Measurements from ENCODE around the gene C14orf180.

C14orf180 gene

DNA sequence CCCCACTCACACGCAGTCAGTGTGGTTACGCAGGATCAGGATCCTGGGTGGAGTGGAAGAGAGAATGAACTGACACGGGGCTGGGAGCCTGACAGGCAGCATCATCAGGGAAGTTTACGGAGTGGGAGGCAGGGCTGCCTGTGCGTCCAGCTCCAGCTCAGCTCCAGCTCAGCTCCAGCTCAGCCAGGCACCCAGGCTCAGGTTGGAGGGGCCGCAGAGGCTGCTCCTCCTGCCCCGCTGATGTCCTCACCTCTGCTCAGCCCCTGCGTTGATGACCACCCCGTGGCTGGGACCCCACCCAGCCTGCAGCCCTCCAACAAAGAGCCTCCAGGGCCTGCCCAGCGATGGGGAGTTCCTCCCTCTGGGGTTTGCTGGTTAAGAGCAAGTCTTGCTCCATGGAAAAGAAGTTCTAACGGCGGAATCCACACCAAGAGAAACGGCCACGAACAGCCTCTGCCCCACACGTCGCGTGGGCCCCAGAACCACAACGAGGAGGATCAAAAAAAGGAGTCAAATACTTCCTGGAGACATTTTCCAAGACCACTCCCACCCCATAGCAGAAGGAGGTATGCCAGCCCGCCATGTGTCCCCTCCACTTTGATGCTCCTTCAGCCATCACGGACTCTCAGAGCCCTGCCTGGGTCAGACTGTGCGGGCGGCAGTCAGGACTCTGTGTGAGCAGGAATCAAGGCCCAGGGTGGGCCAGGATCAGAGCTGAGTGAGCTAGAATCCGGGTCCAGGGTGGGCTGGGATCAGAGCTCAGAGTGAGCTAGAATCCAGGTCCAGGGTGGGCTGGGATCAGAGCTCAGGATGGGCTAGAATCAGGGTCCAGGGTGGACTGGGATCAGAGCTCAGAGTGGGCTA is 17.7 kb upstream of the C14orf180 start:
- DNase-seq (ENCODE audit: low read depth) = no peak

- no peak for DNase-seq (ENCODE audit: low read depth)
Observed at GRCh38 chr14:104562606-104563005, 17.0 kb upstream of the C14orf180 start.

DNA sequence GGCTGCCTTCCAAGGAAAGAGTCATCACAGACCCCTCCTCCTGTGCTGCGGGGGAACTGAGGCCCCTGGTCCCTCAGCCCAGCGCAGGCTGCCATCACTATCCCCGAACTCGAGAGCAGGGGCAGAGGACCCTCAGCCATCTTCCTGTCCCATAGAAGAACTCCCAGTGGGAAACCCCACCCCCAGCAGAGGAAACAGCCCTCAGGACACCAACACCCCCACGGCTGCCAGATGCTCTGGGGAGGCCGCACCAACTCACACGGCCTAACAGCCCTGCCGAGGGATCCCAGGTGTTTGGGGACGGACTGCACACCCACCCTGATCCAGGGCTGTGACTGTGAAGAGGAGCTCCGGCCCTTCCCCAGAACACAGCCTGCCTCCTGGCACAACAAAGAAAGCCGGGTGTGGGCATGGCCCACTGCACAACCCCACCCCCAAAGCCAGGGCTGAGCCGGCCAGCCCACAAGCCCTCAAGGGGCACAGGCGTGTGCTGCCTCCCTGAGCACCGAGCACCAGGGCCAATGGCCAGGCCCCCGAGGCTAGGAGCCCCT is 16.3 kb upstream of the C14orf180 start:
- DNase-seq (ENCODE audit: low read depth) = no peak

GRCh38 chr14:104563742-104564615 is 15.6 kb upstream of the C14orf180 start:
- DNase-seq (ENCODE audit: low read depth) = peak; percentile 26

GRCh38 chr14:104564744-104565679 is 14.6 kb upstream of the C14orf180 start:
- DNase-seq (ENCODE audit: low read depth) = no peak

DNA sequence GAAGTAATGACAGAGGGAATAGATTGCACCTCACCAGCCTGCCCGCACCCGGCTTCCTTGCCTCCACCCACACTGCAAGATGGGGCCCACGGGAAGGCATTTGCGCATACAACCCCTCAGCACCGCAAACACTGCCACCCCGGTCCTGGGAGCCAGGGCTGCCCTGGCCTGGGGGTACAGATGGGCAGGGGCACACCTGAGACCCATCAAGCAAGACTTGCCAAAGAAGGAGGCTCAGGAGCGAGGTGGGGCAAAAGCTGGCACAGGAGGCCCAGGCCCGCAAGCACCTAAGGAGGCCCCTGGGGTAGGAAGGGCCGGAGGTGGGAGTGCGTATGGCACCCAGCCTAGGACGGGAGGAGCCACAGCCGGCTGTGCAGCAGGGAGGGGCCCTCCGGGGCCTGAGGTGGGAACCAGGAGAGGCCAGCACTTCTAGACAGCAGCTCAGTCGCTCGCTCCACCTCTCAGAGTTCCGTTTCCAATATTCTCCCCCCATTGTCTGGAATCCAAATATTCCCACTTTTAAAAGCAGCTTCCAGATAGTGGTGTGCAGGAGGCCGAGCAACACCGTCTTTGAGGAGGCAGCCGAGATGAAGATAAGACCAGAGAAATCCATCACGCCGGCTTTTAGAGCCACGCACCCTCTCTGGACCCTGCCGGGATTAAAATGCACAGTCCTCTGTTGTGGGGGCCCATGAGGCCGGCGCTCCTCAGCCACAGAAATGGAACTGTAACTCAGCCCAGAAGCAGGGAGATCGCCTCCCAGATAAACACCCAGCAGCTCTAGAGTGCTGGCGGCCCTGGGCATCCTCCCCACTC is 12.2 kb upstream of the C14orf180 start:
- DNase-seq (ENCODE audit: low read depth) = no peak

DNA sequence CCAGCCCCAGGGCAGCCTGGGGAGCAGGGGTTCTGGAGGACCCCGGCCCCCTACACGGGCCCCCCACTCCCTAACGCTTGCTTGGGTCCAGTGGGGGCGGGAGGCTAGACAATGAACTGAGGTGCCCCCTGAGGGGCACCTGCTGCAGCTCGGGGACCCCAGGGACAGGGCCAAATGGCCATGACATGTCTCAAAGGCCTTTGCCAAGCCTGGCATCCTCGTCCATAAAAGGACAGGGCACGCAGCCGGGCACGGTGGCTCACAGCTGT is 11.7 kb upstream of the C14orf180 start:
- no peak for DNase-seq (ENCODE audit: low read depth)

- DNase-seq (ENCODE audit: low read depth) = no peak
Observed at GRCh38 chr14:104568620-104569019, 10.9 kb upstream of the C14orf180 start.

DNA sequence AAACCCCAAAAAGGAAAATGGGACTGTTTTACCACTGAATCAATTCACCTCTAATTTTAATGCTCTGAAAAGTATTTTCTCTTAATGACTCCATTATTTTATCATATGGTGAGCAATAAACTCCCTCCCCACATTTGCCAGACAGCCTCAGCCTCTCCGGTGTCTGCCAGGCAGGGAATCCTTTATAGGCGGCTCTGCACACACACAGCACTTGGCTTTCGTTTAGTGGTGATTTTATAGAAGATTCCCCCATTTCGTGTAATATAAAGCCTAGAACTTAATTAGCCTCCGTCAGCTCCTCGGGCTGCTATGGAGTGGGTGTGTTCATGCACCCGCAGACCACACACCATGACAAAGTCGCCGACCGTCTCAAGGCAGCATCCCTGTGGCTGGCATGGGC is 10.1 kb upstream of the C14orf180 start:
- DNase-seq (ENCODE audit: low read depth) = no peak

DNA sequence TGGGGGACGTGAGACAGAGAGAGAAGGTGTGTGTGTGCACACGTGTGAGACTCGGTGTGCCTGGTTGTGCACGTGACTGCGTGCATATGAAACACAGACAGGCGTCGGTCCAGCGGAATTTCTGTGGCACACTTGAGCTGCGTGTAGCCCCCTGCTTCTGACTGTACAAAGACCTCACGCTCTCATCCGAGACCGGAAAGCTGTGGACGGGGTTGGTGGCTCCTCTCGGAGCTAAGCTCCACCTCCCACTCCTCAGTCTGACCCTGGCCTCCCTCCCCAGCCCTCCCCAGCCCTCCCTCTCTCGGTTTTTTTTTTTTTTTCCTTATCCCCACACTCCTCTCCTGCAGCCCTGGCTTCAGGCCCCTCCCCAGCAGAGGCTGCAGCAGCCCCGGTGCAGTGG is 8.3 kb upstream of the C14orf180 start:
- no peak for DNase-seq (ENCODE audit: low read depth)

DNA sequence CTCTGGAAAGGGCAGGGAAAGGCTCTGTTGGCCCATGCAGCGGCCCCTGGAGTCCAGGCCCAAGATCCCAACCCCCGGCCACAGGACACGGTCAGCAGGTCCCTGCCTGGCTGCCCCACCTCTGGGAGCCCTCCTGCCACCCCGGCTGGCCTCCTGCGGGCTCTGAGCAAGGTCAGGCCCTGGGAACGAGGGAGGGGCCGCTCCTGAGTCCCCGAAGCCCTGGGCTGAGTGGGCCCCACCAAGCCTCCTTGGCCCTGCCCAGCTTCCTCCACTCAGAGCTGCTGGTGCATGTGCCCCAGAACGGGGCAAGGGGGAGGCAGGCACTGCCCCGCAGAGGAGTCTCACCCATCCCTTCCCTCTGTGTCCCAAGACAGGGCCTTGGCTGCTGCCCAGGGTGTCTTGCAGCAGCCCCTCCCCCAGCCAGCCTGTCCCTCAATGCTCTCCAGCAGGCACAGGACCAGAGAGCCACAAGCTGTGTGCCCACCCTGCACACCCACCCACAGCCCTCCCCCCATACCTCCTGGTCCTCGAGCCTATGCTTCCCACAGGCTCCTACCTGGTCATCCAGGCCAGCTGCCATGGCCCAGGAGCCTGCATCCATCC is 7.4 kb upstream of the C14orf180 start:
- no peak for DNase-seq (ENCODE audit: low read depth)

- DNase-seq (ENCODE audit: low read depth) = no peak
Observed at GRCh38 chr14:104572668-104573067, 6.9 kb upstream of the C14orf180 start.

GRCh38 chr14:104573930-104574329 is 5.6 kb upstream of the C14orf180 start:
- no peak for DNase-seq (ENCODE audit: low read depth)

- no peak for DNase-seq (ENCODE audit: low read depth)
Observed at GRCh38 chr14:104574536-104574935, 5.0 kb upstream of the C14orf180 start.

- DNase-seq (ENCODE audit: low read depth) = no peak
Observed at GRCh38 chr14:104574978-104575583, 4.5 kb upstream of the C14orf180 start.

DNA sequence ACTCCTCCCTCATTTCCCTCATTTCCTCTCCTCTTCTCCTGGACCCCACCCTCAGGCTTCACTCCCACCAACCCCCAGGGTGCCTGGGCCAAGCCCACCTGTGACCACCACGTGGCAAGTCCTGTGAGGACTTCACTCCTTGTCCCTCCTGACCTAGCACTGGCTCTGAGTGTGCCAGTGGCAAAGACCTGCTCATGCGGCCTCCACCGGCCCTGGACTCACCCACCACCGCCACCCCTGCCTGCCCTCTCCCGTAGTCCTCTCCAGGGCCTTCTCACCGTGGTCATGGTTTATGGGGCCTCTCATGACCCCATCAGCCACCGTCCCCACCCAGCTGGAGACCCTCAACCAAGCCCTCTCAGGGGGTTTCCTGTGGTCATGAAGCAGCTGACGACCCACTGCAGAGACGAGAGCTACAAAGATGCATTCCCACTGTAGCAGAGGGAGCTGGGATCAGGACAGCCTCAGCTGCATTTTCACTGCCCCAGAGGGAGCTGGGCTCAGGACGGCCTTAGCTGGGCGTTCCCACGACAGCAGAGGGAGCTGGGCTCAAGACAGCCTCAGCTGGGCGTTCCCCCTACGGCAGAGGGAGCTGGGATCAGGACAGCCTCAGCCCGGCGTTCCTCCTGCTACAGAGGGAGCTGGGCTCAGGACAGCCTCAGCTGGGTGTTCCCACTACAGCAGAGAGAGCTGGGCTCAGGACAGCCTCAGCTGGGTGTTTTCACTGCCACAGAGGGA is 3.2 kb upstream of the C14orf180 start:
- DNase-seq (ENCODE audit: low read depth) = no peak

DNA sequence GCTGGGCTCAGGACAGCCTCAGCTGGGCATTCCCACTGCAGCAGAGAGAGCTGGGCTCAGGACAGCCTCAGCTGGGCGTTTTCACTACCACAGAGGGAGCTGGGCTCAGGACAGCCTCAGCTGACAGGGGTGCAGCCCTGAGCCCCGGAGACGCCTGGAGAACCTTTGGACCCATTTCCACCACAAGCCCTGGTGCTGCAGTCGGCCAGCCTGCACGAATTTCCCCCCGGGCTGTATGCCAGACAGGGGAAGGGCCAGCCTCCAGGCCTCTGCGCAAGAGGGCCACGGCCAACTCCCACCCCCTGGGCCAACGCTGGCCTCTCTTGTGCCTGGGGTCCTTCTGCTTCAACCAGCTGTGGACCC is 2.6 kb upstream of the C14orf180 start:
- DNase-seq (ENCODE audit: low read depth) = no peak

- no peak for DNase-seq (ENCODE audit: low read depth)
Observed at GRCh38 chr14:104577426-104577825, 2.1 kb upstream of the C14orf180 start.

- no peak for DNase-seq (ENCODE audit: low read depth)
Observed at GRCh38 chr14:104577847-104578301, 1.7 kb upstream of the C14orf180 start.
